Hepatocyte (in vitro differentiated cells): ENCODE results near the gene ZNF567. TPM values are rescaled to one million over a fixed set of nuclear protein-coding genes. Genes with fewer than 3 reads are reported as not detected.
"Not testable (repeated sequence)": the region's sequence is repeated elsewhere in the genome, so short reads cannot be mapped to it uniquely, and the experiment has no call there.

Experiments
- DNase-seq: peaks from one replicate; pipeline ENCODE4 v3.0.0-alpha.2; 2016; ENCODE audit warnings: low spot score
- H2AFZ ChIP-seq: fragments of 200-600 bp; sonication (generic); 2 replicates; pipeline ENCODE4 v1.6.0; 2016; ENCODE audit warnings: antibody characterized with exemption, mild to moderate bottlenecking
- H3K27ac ChIP-seq: fragments of 200-600 bp; sonication (generic); 2 replicates; pipeline ENCODE4 v1.5.1; 2016; ENCODE audit warnings: mild to moderate bottlenecking
- H3K27me3 ChIP-seq: fragments of 200-600 bp; sonication (generic); 2 replicates; pipeline ENCODE4 v1.6.1; 2016
- H3K36me3 ChIP-seq: fragments of 200-600 bp; sonication (generic); replicated peaks from 2 replicates; pipeline ENCODE4 v1.5.1; 2016; ENCODE audit warnings: low read depth; ENCODE audit not compliant: insufficient read depth
- H3K4me1 ChIP-seq: fragments of 200-600 bp; sonication (generic); 2 replicates; pipeline ENCODE4 v1.5.1; 2016; ENCODE audit warnings: mild to moderate bottlenecking, moderate library complexity; ENCODE audit not compliant: insufficient read depth
- H3K4me2 ChIP-seq: fragments of 200-600 bp; sonication (generic); 2 replicates; pipeline ENCODE4 v1.6.0; 2016
- H3K4me3 ChIP-seq: fragments of 200-600 bp; sonication (generic); 2 replicates; pipeline ENCODE4 v1.5.1; 2016; ENCODE audit warnings: mild to moderate bottlenecking
- H3K79me2 ChIP-seq: fragments of 200-600 bp; sonication (generic); 2 replicates; pipeline ENCODE4 v1.6.0; 2017; ENCODE audit warnings: mild to moderate bottlenecking
- H3K9me2 ChIP-seq: fragments of 200-600 bp; sonication (generic); replicated peaks from 2 replicates; pipeline ENCODE4 v1.6.0; 2017; ENCODE audit warnings: mild to moderate bottlenecking; ENCODE audit not compliant: insufficient read depth
- H3K9me3 ChIP-seq: fragments of 200-600 bp; sonication (generic); 2 replicates; pipeline ENCODE4 v1.5.1; 2016; ENCODE audit warnings: low read depth, mild to moderate bottlenecking
- H4K20me1 ChIP-seq: fragments of 200-600 bp; sonication (generic); 2 replicates; pipeline ENCODE4 v1.6.0; 2016; ENCODE audit warnings: mild to moderate bottlenecking; ENCODE audit not compliant: insufficient read depth, poor library complexity, severe bottlenecking
- EZH2 ChIP-seq: fragments of 200-600 bp; sonication (generic); IDR thresholded peaks from 2 replicates; pipeline ENCODE4 v1.6.1; 2016; ENCODE audit warnings: antibody characterized with exemption, mild to moderate bottlenecking, borderline replicate concordance
- EZH2phosphoT487 ChIP-seq: fragments of 200-600 bp; sonication (generic); IDR thresholded peaks from one replicate; pipeline ENCODE4 v1.6.1; 2018; ENCODE audit warnings: antibody characterized with exemption, mild to moderate bottlenecking, low read depth, moderate library complexity; ENCODE audit not compliant: unreplicated experiment, severe bottlenecking
- WGBS: methylation state at CpG from one replicate; pipeline ENCODE4 v1.1.6; 2016; ENCODE audit warnings: low lambda C conversion rate; ENCODE audit errors: missing lambda C conversion rate; 5-methylcytosine and 5-hydroxymethylcytosine counted together
- polyA plus RNA-seq: library from polyadenylated mRNA; unstranded; fragments of >200 nt; fragmentation: Nextera tagmentation; extraction: Ambion mirVana; gene quantifications from 2 replicates; pipeline ENCODE4 v1.2.1, GENCODE V29; 2016
- total RNA-seq: library from RNA; depleted of rRNA; stranded (reverse); fragments of >200 nt; gene quantifications from 2 replicates; pipeline ENCODE4 v1.2.3, GENCODE V29; 2014
- TF ChIP-seq, protein P1 (sequence below): fragments of 200-600 bp; sonication (generic); IDR thresholded peaks from 2 replicates; pipeline ENCODE4 v1.5.1; 2016; ENCODE audit warnings: antibody characterized with exemption, mild to moderate bottlenecking; ENCODE audit not compliant: poor library complexity

The ZNF567 gene
- total and polyA plus RNA-seq, 2 experiments from 2014 or later: 4.4 to 8.1 TPM

DNA sequence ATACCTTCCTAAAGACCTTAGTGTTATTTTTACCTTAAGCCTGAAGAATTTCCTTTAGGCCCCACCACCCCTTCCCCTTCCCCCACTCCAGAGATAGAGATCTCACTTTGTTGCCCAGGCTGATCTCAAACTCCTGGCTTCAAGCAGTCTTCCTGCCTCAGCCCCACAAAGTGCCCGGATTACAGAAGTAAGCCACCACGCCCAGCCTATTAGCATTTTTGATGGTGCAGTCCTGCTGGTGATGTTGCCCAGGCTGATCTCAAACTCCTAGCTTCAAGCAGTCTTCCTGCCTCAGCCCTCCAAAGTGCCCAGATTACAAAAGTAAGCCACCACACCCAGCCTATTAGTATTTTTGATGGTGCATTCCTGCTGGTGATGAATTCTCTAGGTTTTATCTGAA lies 22.0 kb downstream of the ZNF567 start:
- H3K27me3 ChIP-seq: no peaks in the 10 kb centered on the region
- 100% methylated on average over 2 of the region's 2 CpGs for WGBS

DNA sequence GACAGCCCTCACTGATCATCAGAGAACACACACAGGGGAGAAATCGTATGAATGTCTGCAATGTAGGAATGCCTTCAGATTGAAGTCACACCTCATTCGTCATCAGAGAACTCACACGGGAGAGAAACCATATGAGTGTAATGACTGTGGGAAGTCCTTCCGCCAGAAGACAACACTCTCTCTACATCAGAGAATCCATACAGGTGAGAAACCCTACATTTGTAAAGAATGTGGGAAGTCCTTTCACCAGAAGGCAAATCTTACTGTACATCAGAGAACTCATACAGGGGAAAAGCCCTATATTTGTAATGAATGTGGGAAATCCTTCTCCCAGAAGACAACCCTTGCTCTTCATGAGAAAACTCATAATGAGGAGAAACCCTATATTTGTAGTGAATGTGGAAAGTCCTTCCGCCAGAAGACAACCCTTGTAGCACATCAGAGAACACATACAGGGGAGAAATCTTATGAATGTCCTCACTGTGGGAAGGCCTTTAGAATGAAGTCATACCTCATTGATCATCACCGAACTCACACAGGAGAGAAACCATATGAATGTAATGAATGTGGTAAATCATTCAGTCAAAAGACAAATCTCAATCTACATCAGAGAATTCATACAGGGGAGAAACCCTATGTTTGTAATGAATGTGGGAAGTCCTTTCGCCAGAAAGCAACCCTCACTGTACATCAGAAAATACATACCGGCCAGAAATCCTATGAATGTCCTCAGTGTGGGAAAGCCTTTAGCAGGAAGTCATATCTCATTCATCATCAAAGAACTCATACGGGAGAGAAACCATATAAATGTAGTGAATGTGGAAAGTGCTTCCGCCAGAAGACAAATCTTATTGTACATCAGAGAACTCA lies 32.5 kb downstream of the ZNF567 start:
- Histone ChIP-seq H3K9me3 (peaks cover 79% of the 10 kb centered on the region), H3K4me3 (no peak overlapping the region), H3K9me2 (no peaks in the 10 kb centered on the region), H3K79me2 (no peaks in the 10 kb centered on the region), H4K20me1 (no peaks in the 10 kb centered on the region), H3K4me2 (no peak overlapping the region), H3K27ac (no peak overlapping the region), H3K4me1 (no peaks in the 10 kb centered on the region), H3K36me3 (peaks cover 38% of the 10 kb centered on the region), H3K27me3 (no peaks in the 10 kb centered on the region), H2AFZ (no peak overlapping the region)
- WGBS: 99% methylated on average over 10 of the region's 10 CpGs
- TF ChIP-seq EZH2phosphoT487: no peak
- TF ChIP-seq, protein P1, sequence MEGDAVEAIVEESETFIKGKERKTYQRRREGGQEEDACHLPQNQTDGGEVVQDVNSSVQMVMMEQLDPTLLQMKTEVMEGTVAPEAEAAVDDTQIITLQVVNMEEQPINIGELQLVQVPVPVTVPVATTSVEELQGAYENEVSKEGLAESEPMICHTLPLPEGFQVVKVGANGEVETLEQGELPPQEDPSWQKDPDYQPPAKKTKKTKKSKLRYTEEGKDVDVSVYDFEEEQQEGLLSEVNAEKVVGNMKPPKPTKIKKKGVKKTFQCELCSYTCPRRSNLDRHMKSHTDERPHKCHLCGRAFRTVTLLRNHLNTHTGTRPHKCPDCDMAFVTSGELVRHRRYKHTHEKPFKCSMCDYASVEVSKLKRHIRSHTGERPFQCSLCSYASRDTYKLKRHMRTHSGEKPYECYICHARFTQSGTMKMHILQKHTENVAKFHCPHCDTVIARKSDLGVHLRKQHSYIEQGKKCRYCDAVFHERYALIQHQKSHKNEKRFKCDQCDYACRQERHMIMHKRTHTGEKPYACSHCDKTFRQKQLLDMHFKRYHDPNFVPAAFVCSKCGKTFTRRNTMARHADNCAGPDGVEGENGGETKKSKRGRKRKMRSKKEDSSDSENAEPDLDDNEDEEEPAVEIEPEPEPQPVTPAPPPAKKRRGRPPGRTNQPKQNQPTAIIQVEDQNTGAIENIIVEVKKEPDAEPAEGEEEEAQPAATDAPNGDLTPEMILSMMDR: no peak
- DNase-seq: no peak

More for the DNA sequence above, 22.0 kb downstream of the ZNF567 start:
- Histone ChIP-seq H4K20me1 (no peaks in the 10 kb centered on the region), H3K9me3 (peaks cover 84% of the 10 kb centered on the region), H3K4me2 (no peak overlapping the region), H3K9me2 (no peaks in the 10 kb centered on the region), H2AFZ (no peak overlapping the region), H3K79me2 (peaks cover 54% of the 10 kb centered on the region), H3K4me1 (no peaks in the 10 kb centered on the region), H3K36me3 (peaks cover 24% of the 10 kb centered on the region), H3K27ac (no peak overlapping the region), H3K4me3 (no peak overlapping the region)
- no peak for TF ChIP-seq EZH2
- TF ChIP-seq, protein P1: no peak
- TF ChIP-seq EZH2phosphoT487: no peak
- DNase-seq: no peak

DNA sequence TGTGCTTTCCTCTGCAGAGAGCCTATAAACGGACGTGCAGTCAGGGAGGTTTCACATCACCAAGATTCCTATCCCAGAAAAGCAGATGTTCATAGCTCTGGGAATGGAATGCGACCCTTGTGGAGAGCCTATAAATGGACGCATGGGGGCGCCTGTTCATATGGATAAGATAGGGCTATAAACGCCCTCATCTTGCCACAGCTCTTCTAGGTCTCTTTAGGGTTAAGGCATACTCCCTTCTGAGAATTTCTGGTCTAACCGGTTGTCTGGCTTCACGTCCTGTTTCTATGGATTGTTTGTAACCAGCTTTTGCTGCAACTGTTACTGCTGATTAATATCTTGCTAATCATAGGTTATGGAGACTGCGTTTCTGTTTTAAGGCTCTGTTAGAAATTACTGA lies 48.8 kb downstream of the ZNF567 start:
- H3K79me2 ChIP-seq, H3K4me1 ChIP-seq, H4K20me1 ChIP-seq, H3K27ac ChIP-seq, H3K4me2 ChIP-seq, H3K4me3 ChIP-seq, H3K27me3 ChIP-seq, H2AFZ ChIP-seq, DNase-seq, H3K9me2 ChIP-seq: not testable (repeated sequence)
- Histone ChIP-seq H3K9me3 (peaks cover 53% of the 10 kb centered on the region), H3K36me3 (peaks cover 11% of the 10 kb centered on the region)
- 89% methylated on average over 9 of the region's 9 CpGs for WGBS

DNA sequence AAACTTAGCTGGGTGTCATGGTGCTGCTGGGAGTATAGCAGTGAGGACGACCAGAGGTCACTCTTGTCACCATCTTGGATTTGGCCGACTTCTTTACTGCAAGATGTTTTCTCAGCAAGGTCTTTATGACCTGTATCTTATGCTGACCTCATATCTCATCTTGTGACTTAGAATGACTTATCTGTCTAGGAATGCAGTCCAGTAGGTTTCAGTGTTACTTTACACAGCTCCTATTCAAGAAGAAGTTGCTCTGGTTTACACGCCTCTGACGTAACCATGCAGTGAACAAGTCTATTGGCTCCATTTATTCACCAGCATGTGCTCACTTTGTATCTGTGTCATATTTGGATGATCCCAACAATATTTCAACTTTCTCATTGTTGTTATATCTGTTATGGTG lies 58.5 kb downstream of the ZNF567 start:
- Histone ChIP-seq H3K79me2 (no peaks in the 10 kb centered on the region), H3K9me2 (no peaks in the 10 kb centered on the region), H3K4me3 (no peak overlapping the region), H3K27ac (no peak overlapping the region), H3K9me3 (peaks cover 82% of the 10 kb centered on the region), H3K27me3 (no peaks in the 10 kb centered on the region), H3K4me1 (no peaks in the 10 kb centered on the region), H2AFZ (no peak overlapping the region), H3K36me3 (peaks cover 31% of the 10 kb centered on the region), H4K20me1 (no peaks in the 10 kb centered on the region), H3K4me2 (no peak overlapping the region)
- 99% methylated on average over 4 of the region's 4 CpGs for WGBS
- no peak for DNase-seq
- no peak for TF ChIP-seq EZH2phosphoT487
- TF ChIP-seq, protein P1: no peak
- no peak for TF ChIP-seq EZH2
